Measurements from ENCODE around the gene CCT5. TPM values are rescaled to one million over a fixed set of nuclear protein-coding genes. Genes with fewer than 3 reads are reported as not detected.
A peak's percentile ranks its signal among the peaks of the same experiment; 100 is the strongest.

Gene CCT5
- total RNA-seq (2014; rRNA removed; shearing (Covaris generic)) = 1,250 and 1,372 TPM in 2 replicates

GRCh38 chr5:10249948-10250805 lies at the start of gene CCT5:
Gene CCT5, plus strand, starts transcription at chr5:10250280. Its CDS starts 61 bp downstream, at chr5:10250341.
- peak within 1 kb of the TSS; percentile 87 for H3K4me3 ChIP-seq
- H3K27me3 ChIP-seq (replicated peaks) = no peaks in the 10 kb centered on the region
- no peaks in the 10 kb centered on the region for H3K9me3 ChIP-seq (replicated peaks)
- H3K4me1 ChIP-seq (replicated peaks) = peaks cover 22% of the 10 kb centered on the region
- peaks cover 47% of the 10 kb centered on the region for H3K36me3 ChIP-seq
- peak; percentile 97 to 100 for DNase-seq (ENCODE audit: low read depth in 1 of 2, low spot score in 2 of 2)
- peak within 1 kb of the TSS; percentile 100 for H3K27ac ChIP-seq

DNA sequence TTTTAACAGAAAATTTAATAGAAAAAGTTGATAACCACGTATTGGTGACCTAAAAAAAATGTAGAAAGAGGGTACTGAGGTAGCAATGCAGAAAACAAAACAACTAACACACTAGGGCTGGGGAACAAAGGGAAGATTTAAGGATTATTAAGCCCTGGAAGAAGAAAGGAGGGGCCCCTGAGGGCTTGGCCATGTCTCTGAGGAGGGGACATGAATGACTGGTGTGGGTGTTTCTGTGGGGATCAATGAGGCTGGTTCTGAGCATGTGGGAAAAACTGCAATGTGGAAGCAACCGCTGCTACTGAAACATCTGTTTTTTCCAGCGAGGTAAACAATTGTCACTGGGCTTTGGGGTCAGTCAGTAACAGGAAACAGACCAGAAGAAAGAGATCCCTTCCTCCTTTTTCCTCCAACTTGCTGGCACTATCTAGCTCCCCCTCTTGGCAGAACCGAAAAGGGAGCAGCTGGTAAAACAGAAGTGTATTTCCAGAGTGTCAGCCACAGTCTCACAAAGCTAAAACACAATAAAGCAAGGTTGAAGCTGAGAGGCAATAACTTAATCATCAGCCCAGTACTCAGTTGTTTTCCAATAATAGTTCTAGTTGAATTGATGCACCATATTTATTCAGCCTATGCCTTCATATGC lies 48.7 kb upstream of the CCT5 start:
- Histone ChIP-seq H3K36me3 (no peaks in the 10 kb centered on the region), H3K27ac (no peak overlapping the region), H3K4me3 (no peak overlapping the region), H3K27me3 (replicated peaks) (no peaks in the 10 kb centered on the region), H3K9me3 (replicated peaks) (peaks cover 10% of the 10 kb centered on the region), H3K4me1 (replicated peaks) (no peaks in the 10 kb centered on the region)
- no peak for DNase-seq (ENCODE audit: low read depth in 1 of 2, low spot score in 2 of 2)

GRCh38 chr5:10202089-10202910 lies 47.8 kb upstream of the CCT5 start:
- Histone ChIP-seq H3K4me3 (no peak overlapping the region), H3K27me3 (replicated peaks) (no peaks in the 10 kb centered on the region), H3K36me3 (no peaks in the 10 kb centered on the region), H3K4me1 (replicated peaks) (no peaks in the 10 kb centered on the region), H3K27ac (no peak overlapping the region), H3K9me3 (replicated peaks) (peaks cover 10% of the 10 kb centered on the region)
- no peak for DNase-seq (ENCODE audit: low read depth in 1 of 2, low spot score in 2 of 2)

- Histone ChIP-seq H3K27ac (no peak overlapping the region), H3K4me3 (no peak overlapping the region), H3K9me3 (replicated peaks) (no peaks in the 10 kb centered on the region), H3K36me3 (no peaks in the 10 kb centered on the region), H3K27me3 (replicated peaks) (no peaks in the 10 kb centered on the region), H3K4me1 (replicated peaks) (no peaks in the 10 kb centered on the region)
- DNase-seq (ENCODE audit: low read depth in 1 of 2, low spot score in 2 of 2) = no peak
Observed at GRCh38 chr5:10209004-10209403, 41.1 kb upstream of the CCT5 start.

- DNase-seq (ENCODE audit: low read depth in 1 of 2, low spot score in 2 of 2) = no peak
- no peaks in the 10 kb centered on the region; the same call in 1 of the 2 replicates for H3K9me3 ChIP-seq (replicated peaks)
- no peak overlapping the region for H3K27ac ChIP-seq
- no peak overlapping the region for H3K4me3 ChIP-seq
- H3K36me3 ChIP-seq = no peaks in the 10 kb centered on the region
- no peaks in the 10 kb centered on the region for H3K4me1 ChIP-seq (replicated peaks)
- H3K27me3 ChIP-seq (replicated peaks) = no peaks in the 10 kb centered on the region
Observed at GRCh38 chr5:10213316-10213715, 36.8 kb upstream of the CCT5 start.

DNA sequence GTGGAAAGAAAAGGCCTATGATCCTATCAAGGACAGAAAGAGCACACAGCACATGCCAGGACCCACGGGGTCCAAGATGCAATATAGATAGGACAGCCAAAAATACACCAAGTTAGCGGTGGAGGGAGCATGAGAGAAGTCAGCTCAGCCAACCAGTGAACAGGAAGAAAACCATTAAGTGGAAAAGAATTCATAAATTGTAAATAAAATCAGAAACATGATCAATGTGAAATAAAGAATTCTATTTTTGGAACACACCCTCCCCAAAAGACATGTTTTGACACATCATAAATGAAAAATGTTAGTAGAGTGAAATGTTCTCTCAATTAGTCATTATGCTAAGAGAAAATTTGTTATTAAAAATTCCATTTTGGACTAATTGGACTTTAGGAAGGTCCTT lies 36.0 kb upstream of the CCT5 start:
- Histone ChIP-seq H3K27ac (no peak overlapping the region), H3K4me3 (no peak overlapping the region)
- DNase-seq (ENCODE audit: low read depth in 1 of 2, low spot score in 2 of 2) = no peak

GRCh38 chr5:10215366-10215765 lies 34.7 kb upstream of the CCT5 start:
- no peaks in the 10 kb centered on the region for H3K4me1 ChIP-seq (replicated peaks)
- H3K36me3 ChIP-seq = no peaks in the 10 kb centered on the region
- H3K9me3 ChIP-seq (replicated peaks) = no peaks in the 10 kb centered on the region; the same call in 1 of the 2 replicates
- DNase-seq (ENCODE audit: low read depth in 1 of 2, low spot score in 2 of 2) = no peak
- no peaks in the 10 kb centered on the region for H3K27me3 ChIP-seq (replicated peaks)
- no peak overlapping the region for H3K27ac ChIP-seq
- H3K4me3 ChIP-seq = no peak overlapping the region

More for the DNA sequence above, 36.0 kb upstream of the CCT5 start:
- H3K27me3 ChIP-seq (replicated peaks) = no peaks in the 10 kb centered on the region
- no peaks in the 10 kb centered on the region; the same call in 1 of the 2 replicates for H3K9me3 ChIP-seq (replicated peaks)
- no peaks in the 10 kb centered on the region for H3K36me3 ChIP-seq
- H3K4me1 ChIP-seq (replicated peaks) = no peaks in the 10 kb centered on the region

- Histone ChIP-seq H3K27ac (no peak overlapping the region), H3K36me3 (no peaks in the 10 kb centered on the region), H3K4me1 (replicated peaks) (no peaks in the 10 kb centered on the region), H3K9me3 (replicated peaks) (no peaks in the 10 kb centered on the region; the same call in 1 of the 2 replicates), H3K27me3 (replicated peaks) (no peaks in the 10 kb centered on the region), H3K4me3 (no peak overlapping the region)
- no peak for DNase-seq (ENCODE audit: low read depth in 1 of 2, low spot score in 2 of 2)
Observed at GRCh38 chr5:10216107-10216506, 34.0 kb upstream of the CCT5 start.

- no peaks in the 10 kb centered on the region; the same call in 1 of the 2 replicates for H3K9me3 ChIP-seq (replicated peaks)
- no peak for DNase-seq (ENCODE audit: low read depth in 1 of 2, low spot score in 2 of 2)
- H3K27ac ChIP-seq = no peak overlapping the region
- no peak overlapping the region for H3K4me3 ChIP-seq
- no peaks in the 10 kb centered on the region for H3K27me3 ChIP-seq (replicated peaks)
- H3K4me1 ChIP-seq (replicated peaks) = no peaks in the 10 kb centered on the region
- no peaks in the 10 kb centered on the region for H3K36me3 ChIP-seq
Observed at GRCh38 chr5:10218658-10219057, 31.4 kb upstream of the CCT5 start.

GRCh38 chr5:10219068-10219467 lies 31.0 kb upstream of the CCT5 start:
- DNase-seq (ENCODE audit: low read depth in 1 of 2, low spot score in 2 of 2) = no peak
- no peak overlapping the region for H3K27ac ChIP-seq

GRCh38 chr5:10220248-10220647 lies 29.8 kb upstream of the CCT5 start:
- no peaks in the 10 kb centered on the region for H3K4me1 ChIP-seq (replicated peaks)
- H3K27me3 ChIP-seq (replicated peaks) = no peaks in the 10 kb centered on the region
- no peak for DNase-seq (ENCODE audit: low read depth in 1 of 2, low spot score in 2 of 2)
- H3K27ac ChIP-seq = no peak overlapping the region
- no peaks in the 10 kb centered on the region for H3K9me3 ChIP-seq (replicated peaks)
- no peaks in the 10 kb centered on the region for H3K36me3 ChIP-seq
- no peak overlapping the region for H3K4me3 ChIP-seq

More at GRCh38 chr5:10219068-10219467, 31.0 kb upstream of the CCT5 start:
- H3K4me3 ChIP-seq = no peak overlapping the region
- no peaks in the 10 kb centered on the region for H3K27me3 ChIP-seq (replicated peaks)
- H3K4me1 ChIP-seq (replicated peaks) = no peaks in the 10 kb centered on the region
- no peaks in the 10 kb centered on the region for H3K36me3 ChIP-seq
- no peaks in the 10 kb centered on the region; the same call in 1 of the 2 replicates for H3K9me3 ChIP-seq (replicated peaks)

DNA sequence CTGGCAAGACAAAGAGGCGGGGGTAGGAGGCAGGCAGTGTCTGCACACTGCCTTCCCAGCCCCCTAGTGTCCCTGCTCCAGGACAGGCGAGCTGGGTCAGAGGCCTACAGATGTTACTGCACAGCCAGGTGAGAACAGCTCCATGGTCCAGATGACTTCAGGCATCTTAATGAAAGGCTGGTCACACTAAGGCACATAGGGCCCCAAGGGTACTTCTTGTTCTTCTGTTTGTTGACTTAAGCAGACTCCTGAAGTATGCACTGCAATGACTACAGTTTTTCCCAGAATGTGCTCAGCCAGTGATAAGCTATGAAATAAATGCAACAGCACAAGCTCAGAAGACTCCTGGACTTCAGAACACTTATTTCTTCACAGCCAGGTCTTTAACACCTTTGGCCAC lies 27.8 kb upstream of the CCT5 start:
- H3K36me3 ChIP-seq = peaks cover 7% of the 10 kb centered on the region; the same call in 1 of the 2 replicates
- peaks cover 5% of the 10 kb centered on the region for H3K4me1 ChIP-seq (replicated peaks)
- H3K4me3 ChIP-seq = no peak overlapping the region
- DNase-seq (ENCODE audit: low read depth in 1 of 2, low spot score in 2 of 2) = no peak
- no peaks in the 10 kb centered on the region for H3K9me3 ChIP-seq (replicated peaks)
- H3K27ac ChIP-seq = no peak overlapping the region
- no peaks in the 10 kb centered on the region for H3K27me3 ChIP-seq (replicated peaks)

DNA sequence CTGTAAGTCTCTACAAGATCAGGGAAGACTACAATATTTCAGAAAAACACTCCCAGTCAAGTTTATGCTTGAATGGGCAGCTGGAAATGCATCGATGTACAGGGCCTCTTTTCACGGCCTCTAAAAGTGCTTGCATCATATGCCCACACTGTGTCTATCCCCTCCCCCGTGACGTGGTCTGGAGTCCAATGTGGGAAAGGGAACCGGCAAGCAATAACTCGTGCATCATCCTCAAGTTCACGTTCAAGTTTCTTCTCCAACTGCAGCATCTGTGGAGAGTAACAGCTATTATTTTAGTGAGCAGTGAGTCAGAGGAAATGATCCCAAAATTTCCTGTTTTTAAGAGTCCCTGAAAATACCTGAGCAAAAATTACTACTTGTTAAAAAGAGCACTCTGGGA lies 22.7 kb upstream of the CCT5 start:
- H3K36me3 ChIP-seq = peaks cover 8% of the 10 kb centered on the region; the same call in 1 of the 2 replicates
- peaks cover 44% of the 10 kb centered on the region for H3K4me1 ChIP-seq (replicated peaks)
- DNase-seq (ENCODE audit: low read depth in 1 of 2, low spot score in 2 of 2) = peak; percentile 66 to 76
- H3K9me3 ChIP-seq (replicated peaks) = no peaks in the 10 kb centered on the region
- H3K4me3 ChIP-seq = no peak overlapping the region
- peak overlapping the region; percentile 81 for H3K27ac ChIP-seq
- H3K27me3 ChIP-seq (replicated peaks) = no peaks in the 10 kb centered on the region

Measured in SJSA1 (cell line).